GM23338 (cell line): ENCODE measurements around the gene CSPG4.
A peak's percentile ranks its signal among the peaks of the same experiment; 100 is the strongest.

Experiments used
- CREB1 ChIP-seq: fragments of 250-450 bp; sonication (Bioruptor Pico); IDR thresholded peaks from 2 replicates; pipeline ENCODE4 v1.5.0; 2020; ENCODE audit warnings: low read depth, mild to moderate bottlenecking, moderate library complexity
- EZH2 ChIP-seq: fragments of 200-600 bp; sonication (generic); IDR thresholded peaks from one replicate; pipeline ENCODE4 v1.8.0; 2017; ENCODE audit warnings: antibody characterized with exemption, mild to moderate bottlenecking, low read depth; ENCODE audit not compliant: unreplicated experiment
- EZH2phosphoT487 ChIP-seq: fragments of 200-600 bp; sonication (generic); IDR thresholded peaks from one replicate; pipeline ENCODE4 v1.8.1; 2018; ENCODE audit warnings: antibody characterized with exemption; ENCODE audit not compliant: unreplicated experiment
- JUNB ChIP-seq: IDR thresholded peaks from one replicate; pipeline ENCODE4 v1.6.1; 2016; ENCODE audit warnings: antibody characterized with exemption; ENCODE audit not compliant: unreplicated experiment
- NANOG ChIP-seq: IDR thresholded peaks from 2 replicates; pipeline ENCODE4 v1.6.1; 2016; ENCODE audit warnings: antibody characterized with exemption, borderline replicate concordance
- POLR2AphosphoS5 ChIP-seq: IDR thresholded peaks from 2 replicates; pipeline ENCODE4 v1.6.1; 2016; ENCODE audit warnings: antibody characterized with exemption, low read depth
- STAT1 ChIP-seq: IDR thresholded peaks from one replicate; pipeline ENCODE4 v1.6.1; 2016; ENCODE audit warnings: antibody characterized with exemption; ENCODE audit not compliant: unreplicated experiment
- ZNF114 ChIP-seq: fragments of 250-450 bp; sonication (Bioruptor Pico); IDR thresholded peaks from 2 replicates; pipeline ENCODE4 v1.5.0; 2020; ENCODE audit warnings: mild to moderate bottlenecking, moderate library complexity
- ZNF331 ChIP-seq: fragments of 250-450 bp; sonication (Bioruptor Pico); IDR thresholded peaks from 2 replicates; pipeline ENCODE4 v1.5.0; 2020; ENCODE audit warnings: low read depth, mild to moderate bottlenecking, moderate library complexity
- ZNF462 ChIP-seq: fragments of 250-450 bp; sonication (Bioruptor Pico); IDR thresholded peaks from 2 replicates; pipeline ENCODE4 v1.5.0; 2020; ENCODE audit warnings: mild to moderate bottlenecking, moderate library complexity
- TF ChIP-seq, protein P1 (sequence below), 2 experiments: fragments of 200-600 bp in 1 of 2; sonication (generic) in 1 of 2; conservative IDR thresholded peaks; 2 replicates each; pipeline versions ENCODE4 v1.5.1 to v1.6.1; 2016 to 2017; ENCODE audit warnings: antibody characterized with exemption in 2 of 2, low read depth in 2 of 2, mild to moderate bottlenecking in 2 of 2, moderate library complexity in 1 of 2
- TF ChIP-seq, protein P2 (sequence below): IDR thresholded peaks from 2 replicates; pipeline ENCODE4 v1.6.1; 2016; ENCODE audit warnings: antibody characterized with exemption
- TF ChIP-seq, protein P3 (sequence below): IDR thresholded peaks from one replicate; pipeline ENCODE4 v1.6.1; 2018; ENCODE audit warnings: antibody characterized with exemption; ENCODE audit not compliant: unreplicated experiment

- TF ChIP-seq, protein P1, sequence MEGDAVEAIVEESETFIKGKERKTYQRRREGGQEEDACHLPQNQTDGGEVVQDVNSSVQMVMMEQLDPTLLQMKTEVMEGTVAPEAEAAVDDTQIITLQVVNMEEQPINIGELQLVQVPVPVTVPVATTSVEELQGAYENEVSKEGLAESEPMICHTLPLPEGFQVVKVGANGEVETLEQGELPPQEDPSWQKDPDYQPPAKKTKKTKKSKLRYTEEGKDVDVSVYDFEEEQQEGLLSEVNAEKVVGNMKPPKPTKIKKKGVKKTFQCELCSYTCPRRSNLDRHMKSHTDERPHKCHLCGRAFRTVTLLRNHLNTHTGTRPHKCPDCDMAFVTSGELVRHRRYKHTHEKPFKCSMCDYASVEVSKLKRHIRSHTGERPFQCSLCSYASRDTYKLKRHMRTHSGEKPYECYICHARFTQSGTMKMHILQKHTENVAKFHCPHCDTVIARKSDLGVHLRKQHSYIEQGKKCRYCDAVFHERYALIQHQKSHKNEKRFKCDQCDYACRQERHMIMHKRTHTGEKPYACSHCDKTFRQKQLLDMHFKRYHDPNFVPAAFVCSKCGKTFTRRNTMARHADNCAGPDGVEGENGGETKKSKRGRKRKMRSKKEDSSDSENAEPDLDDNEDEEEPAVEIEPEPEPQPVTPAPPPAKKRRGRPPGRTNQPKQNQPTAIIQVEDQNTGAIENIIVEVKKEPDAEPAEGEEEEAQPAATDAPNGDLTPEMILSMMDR (conservative IDR thresholded peaks at IDR 0.05; ENCODE audit: low read depth in 2 of 2), result no peak
- peak; percentile 81 for TF ChIP-seq CREB1
- TF ChIP-seq EZH2, result no peak
- peak; percentile 65 for TF ChIP-seq POLR2AphosphoS5
- no peak for TF ChIP-seq EZH2phosphoT487
- TF ChIP-seq, protein P2, sequence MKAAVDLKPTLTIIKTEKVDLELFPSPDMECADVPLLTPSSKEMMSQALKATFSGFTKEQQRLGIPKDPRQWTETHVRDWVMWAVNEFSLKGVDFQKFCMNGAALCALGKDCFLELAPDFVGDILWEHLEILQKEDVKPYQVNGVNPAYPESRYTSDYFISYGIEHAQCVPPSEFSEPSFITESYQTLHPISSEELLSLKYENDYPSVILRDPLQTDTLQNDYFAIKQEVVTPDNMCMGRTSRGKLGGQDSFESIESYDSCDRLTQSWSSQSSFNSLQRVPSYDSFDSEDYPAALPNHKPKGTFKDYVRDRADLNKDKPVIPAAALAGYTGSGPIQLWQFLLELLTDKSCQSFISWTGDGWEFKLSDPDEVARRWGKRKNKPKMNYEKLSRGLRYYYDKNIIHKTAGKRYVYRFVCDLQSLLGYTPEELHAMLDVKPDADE, result no peak
- TF ChIP-seq, protein P3, sequence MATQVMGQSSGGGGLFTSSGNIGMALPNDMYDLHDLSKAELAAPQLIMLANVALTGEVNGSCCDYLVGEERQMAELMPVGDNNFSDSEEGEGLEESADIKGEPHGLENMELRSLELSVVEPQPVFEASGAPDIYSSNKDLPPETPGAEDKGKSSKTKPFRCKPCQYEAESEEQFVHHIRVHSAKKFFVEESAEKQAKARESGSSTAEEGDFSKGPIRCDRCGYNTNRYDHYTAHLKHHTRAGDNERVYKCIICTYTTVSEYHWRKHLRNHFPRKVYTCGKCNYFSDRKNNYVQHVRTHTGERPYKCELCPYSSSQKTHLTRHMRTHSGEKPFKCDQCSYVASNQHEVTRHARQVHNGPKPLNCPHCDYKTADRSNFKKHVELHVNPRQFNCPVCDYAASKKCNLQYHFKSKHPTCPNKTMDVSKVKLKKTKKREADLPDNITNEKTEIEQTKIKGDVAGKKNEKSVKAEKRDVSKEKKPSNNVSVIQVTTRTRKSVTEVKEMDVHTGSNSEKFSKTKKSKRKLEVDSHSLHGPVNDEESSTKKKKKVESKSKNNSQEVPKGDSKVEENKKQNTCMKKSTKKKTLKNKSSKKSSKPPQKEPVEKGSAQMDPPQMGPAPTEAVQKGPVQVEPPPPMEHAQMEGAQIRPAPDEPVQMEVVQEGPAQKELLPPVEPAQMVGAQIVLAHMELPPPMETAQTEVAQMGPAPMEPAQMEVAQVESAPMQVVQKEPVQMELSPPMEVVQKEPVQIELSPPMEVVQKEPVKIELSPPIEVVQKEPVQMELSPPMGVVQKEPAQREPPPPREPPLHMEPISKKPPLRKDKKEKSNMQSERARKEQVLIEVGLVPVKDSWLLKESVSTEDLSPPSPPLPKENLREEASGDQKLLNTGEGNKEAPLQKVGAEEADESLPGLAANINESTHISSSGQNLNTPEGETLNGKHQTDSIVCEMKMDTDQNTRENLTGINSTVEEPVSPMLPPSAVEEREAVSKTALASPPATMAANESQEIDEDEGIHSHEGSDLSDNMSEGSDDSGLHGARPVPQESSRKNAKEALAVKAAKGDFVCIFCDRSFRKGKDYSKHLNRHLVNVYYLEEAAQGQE, result no peak
- TF ChIP-seq JUNB, result no peak
- TF ChIP-seq STAT1, result no peak
- no peak for TF ChIP-seq NANOG
- no peak for TF ChIP-seq ZNF114 (CRISPR knock-in tag)
- no peak for TF ChIP-seq ZNF331 (CRISPR knock-in tag)
- TF ChIP-seq ZNF462 (CRISPR knock-in tag), result no peak
Measured at GRCh38 chr15:75738647-75739325, 26.1 kb upstream of the CSPG4 start.
